ENCODE results near the gene GSAP.

Gene GSAP

DNA sequence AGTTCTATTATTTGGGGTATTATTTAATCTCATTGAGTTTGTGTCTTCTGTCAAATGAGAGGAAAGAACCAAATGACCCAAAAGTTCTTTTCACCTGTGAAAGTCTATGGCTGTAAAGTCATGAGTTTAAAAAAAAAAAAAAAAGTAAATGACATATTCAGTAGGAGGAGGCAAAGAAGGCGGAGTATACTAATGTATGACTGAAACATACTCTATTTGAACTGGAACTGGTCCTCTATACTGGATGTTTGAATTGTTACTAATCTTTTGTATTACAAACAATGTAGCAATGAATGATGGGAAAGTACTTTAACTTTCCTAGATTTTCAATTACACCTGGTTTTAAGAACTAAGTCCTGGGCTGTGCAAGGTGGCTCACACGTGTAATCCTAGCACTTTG is 24.9 kb upstream of the GSAP start:
- in situ Hi-C loops (cut with MboI; ENCODE audit: low sequenced_read_pairs): no loop called here

- in situ Hi-C loops (cut with MboI; ENCODE audit: low sequenced_read_pairs): no loop called here
Observed at GRCh38 chr7:77439572-77439971, 23.4 kb upstream of the GSAP start.

DNA sequence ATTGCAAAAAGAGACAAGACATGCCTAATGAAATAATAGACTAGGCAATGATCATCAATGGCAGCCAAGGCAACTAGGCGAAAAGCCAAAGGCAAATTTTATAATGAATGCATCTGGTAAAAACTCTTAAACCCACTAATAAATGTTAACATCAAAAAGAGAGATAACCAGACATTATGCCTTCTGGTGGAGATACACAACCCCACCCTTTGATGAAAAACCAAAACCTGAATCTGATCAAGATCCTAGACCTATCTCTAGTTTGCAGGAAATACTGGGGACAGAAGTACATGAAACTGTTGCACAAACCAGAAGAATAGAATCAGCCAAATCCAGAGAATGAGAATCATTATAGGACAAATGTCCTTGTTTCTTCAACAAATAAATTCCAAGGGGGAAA is 22.0 kb upstream of the GSAP start:
- in situ Hi-C loops (cut with MboI; ENCODE audit: low sequenced_read_pairs): no loop called here

- in situ Hi-C loops (cut with MboI; ENCODE audit: low sequenced_read_pairs): no loop called here
Observed at GRCh38 chr7:77434570-77435275, 18.6 kb upstream of the GSAP start.

DNA sequence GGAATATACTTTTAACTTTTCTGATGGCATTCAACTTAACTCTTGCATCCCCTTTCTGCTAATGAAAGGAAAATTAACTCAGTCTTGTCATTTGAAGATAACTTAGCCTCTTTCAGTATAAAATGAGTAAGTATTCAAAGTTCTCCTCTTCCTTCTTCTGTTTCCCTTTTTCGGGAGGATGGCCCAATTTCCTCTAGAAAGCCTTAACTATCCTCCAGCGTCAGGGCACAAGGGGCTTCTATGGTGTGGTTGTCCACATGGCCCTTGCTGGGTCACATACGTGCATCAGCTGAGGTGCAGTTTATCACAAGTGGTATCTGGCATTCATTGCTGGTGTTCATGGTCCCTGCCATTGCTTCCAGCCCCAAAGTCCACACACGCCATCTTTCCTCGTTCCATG is 17.8 kb upstream of the GSAP start:
- in situ Hi-C loops (cut with MboI; ENCODE audit: low sequenced_read_pairs): no loop called here

GRCh38 chr7:77430927-77431326 is 14.8 kb upstream of the GSAP start:
- in situ Hi-C loops (cut with MboI; ENCODE audit: low sequenced_read_pairs): no loop called here

- in situ Hi-C loops (cut with MboI; ENCODE audit: low sequenced_read_pairs): no loop called here
Observed at GRCh38 chr7:77428777-77429231, 12.7 kb upstream of the GSAP start.

DNA sequence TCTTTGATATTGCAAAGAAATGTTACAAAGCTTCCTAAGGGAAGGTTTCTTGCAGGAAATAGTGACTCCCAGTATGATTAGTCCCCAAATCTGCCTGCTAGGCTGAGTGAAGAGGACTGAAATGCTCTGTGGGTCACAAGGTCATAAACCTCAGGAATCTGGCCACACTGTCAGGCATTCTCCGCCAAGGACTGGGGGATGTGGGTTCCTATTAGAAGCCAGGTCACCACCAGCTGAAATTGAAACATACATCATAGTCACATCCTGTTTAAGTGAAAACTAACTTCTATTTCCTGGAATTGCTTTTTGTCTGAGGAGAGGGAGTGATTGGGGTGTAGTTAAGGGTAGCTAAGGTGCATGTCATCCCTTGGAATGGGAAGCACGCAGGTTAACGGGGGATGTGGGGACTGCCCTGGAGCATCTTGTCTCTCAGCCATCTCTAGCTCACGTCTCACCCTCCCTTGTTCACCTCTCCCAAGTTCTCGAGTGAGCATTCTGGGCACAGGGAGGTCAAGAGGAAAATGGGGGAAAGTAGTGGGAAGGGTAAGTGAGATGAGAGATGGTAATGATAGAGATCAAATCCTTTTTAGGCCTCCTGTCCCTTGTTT is 12.0 kb upstream of the GSAP start:
- in situ Hi-C loops (cut with MboI; ENCODE audit: low sequenced_read_pairs): no loop called here

DNA sequence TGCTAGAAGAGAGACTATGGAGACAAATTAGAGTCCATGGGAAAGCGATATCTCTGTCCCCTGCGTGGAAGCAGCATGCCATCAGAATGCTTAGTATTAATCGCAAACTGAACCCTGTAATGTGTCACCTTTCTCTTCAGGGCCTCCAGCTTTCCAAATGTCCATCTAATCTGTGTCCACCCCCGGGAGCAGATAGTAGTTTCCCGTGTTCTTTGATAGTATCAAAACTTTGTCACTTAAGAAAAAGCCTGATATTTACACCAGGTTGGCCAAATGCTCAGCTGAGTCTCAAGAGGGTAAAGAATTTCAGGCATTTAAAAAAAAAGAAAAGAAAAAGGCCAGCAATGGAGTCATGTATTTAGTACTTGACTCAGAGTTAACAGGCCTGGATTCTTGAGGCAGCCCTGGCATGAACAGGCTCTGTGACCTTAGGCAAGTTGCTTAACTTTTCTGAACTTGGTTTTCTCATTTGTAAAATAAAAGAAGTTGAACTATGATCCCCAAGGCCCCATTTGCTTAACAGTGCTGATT is 10.4 kb upstream of the GSAP start:
- in situ Hi-C loops (cut with MboI; ENCODE audit: low sequenced_read_pairs): no loop called here

GRCh38 chr7:77426052-77426404 is 9.9 kb upstream of the GSAP start:
- in situ Hi-C loops (cut with MboI; ENCODE audit: low sequenced_read_pairs): no loop called here

DNA sequence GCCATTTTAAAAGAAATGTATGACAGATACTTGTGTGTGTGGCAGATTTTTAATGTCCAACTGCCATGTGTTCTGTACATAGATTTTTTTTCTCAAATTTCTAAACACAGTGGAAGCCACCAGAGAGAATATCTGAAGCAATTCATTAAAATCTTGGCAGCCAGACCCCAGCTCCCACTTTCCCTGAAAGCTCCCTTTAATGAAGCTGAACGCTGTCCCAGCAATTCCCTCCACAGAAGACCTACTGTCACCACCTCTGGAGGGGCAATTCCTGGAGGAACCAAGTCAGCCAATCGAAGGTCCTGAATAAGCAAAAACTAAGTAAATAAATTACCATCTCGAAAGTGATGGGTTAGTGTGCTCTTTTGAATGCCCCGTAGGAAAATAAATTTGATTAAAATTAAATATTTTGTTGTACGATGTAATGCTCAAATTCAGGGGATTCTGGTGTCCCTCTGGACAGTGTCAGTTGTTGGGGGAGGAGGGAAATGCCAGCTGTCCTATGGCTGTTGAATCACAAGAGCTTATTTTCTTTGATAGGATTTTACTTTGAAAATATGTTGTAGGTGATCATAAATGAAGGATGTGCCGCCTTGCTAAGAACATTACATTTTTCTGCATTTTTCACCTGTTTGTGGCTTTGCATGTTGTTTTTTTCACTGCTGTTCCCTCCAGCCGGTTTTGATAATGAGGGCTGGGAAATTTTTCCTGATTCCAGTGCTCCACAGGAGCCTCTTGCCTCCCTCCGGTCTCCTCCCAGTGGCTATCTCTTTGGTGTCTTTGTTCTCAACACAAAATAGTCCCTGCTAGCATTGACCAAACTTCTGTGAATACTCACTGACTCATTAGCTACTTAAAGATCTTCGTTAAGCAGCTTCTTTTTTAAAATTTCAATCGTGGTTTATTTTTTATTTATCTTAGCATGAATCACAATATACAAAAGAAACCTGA is 9.2 kb upstream of the GSAP start:
- in situ Hi-C loops (cut with MboI; ENCODE audit: low sequenced_read_pairs): no loop called here

DNA sequence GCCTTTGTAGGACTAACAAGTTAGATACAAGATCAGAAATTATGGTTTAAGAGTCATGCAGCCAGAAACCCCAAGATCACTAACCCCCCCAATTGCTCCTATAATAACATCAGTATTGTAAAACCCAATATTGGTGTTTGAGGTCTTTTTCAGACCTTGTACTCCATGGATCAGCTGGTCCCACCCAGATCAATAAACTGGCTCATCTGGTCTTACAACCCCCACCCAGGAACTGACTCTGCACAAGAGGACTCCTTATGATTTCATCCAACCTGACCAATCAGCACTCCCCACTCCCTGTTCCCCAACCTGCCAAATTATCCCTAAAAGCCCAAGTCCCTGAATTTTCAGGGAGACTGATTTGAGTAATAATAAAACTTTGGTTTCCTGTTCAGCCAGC is 6.4 kb upstream of the GSAP start:
- in situ Hi-C loops (cut with MboI; ENCODE audit: low sequenced_read_pairs): no loop called here

DNA sequence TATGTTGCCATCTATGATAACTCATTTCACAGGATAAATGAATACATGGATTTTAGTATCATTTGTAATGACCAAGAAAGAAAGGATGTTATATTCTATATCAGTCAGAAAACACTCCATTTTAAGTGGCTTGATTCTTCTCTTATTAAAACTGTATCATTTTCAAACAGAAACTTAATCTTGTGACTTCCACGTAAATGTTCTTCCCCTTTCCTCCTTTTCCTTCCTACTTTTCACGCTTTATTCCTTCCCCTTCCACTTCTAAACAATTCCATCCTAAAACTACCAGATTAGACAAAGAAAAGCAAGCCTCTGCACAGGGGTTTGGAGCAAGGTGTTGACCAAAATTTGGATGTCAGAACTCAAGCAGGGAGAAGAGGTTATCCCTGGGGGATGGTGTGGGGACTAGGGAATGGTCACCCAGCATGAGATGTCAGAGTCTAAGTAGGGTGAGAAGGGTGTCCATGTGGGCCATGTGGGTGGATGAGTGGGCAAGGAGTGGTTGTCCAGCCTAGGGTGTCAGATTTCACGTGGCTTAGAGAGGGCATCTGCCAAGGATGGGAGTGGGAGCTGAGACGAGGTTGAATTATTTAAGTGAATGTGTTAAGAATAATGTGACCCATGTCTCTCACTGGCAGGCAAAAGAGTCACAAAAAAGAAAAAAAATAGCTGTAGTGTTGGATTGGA is 5.0 kb upstream of the GSAP start:
- in situ Hi-C loops (cut with MboI; ENCODE audit: low sequenced_read_pairs): no loop called here

- in situ Hi-C loops (cut with MboI; ENCODE audit: low sequenced_read_pairs): no loop called here
Observed at GRCh38 chr7:77420438-77420837, 4.3 kb upstream of the GSAP start.

DNA sequence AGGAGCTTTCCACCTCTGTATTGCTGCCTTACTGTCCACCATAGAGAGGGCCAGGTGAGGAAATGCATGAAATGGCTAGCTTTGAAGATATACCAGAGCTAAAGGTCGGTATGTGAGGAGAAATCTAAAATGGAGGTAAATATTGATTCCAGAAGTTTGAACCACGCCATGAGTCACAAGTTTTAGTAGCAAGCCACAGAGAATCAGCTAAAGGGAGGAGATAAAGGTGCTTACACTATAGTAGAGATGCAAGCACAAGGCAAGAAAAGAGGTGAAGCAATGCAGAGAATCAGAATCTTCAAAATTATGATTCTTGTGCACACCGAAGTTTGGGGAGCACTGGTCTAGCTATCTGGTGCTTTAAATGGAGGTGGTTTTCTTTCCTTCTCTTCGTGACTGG is 3.0 kb upstream of the GSAP start:
- in situ Hi-C loops (cut with MboI; ENCODE audit: low sequenced_read_pairs): no loop called here

DNA sequence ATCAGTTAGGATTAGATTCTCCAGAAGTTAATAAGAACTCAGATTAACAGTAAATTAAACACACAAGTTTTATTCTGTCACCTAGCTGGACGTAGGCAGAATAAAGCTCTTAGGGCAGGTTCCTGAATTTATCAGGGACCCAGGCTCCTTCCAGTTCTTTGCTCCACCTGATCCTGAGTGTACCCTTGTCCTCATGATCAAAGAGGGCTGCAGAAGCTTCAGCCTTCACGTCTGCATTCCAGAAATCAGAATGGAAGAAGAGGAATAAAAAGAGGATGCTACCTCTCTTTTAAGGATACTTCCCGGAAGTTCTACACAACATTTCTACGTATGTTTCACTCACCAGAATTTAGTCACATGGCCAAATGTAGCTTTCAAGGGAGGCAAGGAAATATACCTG is 1.7 kb upstream of the GSAP start:
- in situ Hi-C loops (cut with MboI; ENCODE audit: low sequenced_read_pairs): no loop called here

GRCh38 chr7:77416621-77417371 is 647 bp upstream of the GSAP start:
- in situ Hi-C loops (cut with MboI; ENCODE audit: low sequenced_read_pairs): no loop called here

DNA sequence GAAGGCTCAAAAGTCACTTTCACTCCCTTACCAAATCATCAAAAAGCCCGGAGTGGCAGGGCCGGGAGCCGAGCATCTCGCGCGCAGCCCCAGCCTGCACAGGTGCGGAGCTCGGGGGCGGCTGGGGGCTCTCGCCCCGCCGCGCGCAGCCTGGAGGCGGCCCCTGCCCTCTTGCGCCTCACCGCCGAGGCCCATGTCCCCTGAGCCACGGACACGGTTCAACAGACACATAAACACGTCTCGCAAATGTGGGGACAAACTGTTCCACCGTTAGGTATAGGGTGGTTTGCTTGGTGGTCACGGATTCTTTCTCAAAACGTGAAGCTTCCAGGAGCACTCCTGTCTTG is 700 bp downstream of the GSAP start:
- in situ Hi-C loops (cut with MboI; ENCODE audit: low sequenced_read_pairs): no loop called here

GRCh38 chr7:77413861-77414424 is 2.2 kb downstream of the GSAP start:
- in situ Hi-C loops (cut with MboI; ENCODE audit: low sequenced_read_pairs): no loop called here

- in situ Hi-C loops (cut with MboI; ENCODE audit: low sequenced_read_pairs): no loop called here
Observed at GRCh38 chr7:77413128-77413527, 3.0 kb downstream of the GSAP start.

All from hTERT RPE-1 (cell line).